Left lobe of liver (tissue), 2 donors: Measurements from ENCODE around the gene TYW5. TPM values are rescaled to one million over a fixed set of nuclear protein-coding genes. Genes with fewer than 3 reads are reported as not detected.
A peak's percentile ranks its signal among the peaks of the same experiment; 100 is the strongest.

Source experiments
- ATAC-seq: fragments of 200-7000 bp; cut with Tn5 transposase; one replicate; pipeline ENCODE4 v1.9.1; 2020; ENCODE audit warnings: mild to moderate bottlenecking, moderate library complexity
- DNase-seq: peaks from one replicate; pipeline ENCODE4 v3.0.0-alpha.2; 2020; ENCODE audit warnings: low spot score
- total RNA-seq: library from RNA; stranded (reverse); gene quantifications from one replicate; pipeline ENCODE4 v1.2.1, GENCODE V29; 2021
- donor health status: DM: no; HTN: no; CAD: no; lungs with moderate emphysema.
- donor health status: DM: no; HTN: yes; CAD: no.

The TYW5 gene
- total RNA-seq = 3.7 TPM

DNA sequence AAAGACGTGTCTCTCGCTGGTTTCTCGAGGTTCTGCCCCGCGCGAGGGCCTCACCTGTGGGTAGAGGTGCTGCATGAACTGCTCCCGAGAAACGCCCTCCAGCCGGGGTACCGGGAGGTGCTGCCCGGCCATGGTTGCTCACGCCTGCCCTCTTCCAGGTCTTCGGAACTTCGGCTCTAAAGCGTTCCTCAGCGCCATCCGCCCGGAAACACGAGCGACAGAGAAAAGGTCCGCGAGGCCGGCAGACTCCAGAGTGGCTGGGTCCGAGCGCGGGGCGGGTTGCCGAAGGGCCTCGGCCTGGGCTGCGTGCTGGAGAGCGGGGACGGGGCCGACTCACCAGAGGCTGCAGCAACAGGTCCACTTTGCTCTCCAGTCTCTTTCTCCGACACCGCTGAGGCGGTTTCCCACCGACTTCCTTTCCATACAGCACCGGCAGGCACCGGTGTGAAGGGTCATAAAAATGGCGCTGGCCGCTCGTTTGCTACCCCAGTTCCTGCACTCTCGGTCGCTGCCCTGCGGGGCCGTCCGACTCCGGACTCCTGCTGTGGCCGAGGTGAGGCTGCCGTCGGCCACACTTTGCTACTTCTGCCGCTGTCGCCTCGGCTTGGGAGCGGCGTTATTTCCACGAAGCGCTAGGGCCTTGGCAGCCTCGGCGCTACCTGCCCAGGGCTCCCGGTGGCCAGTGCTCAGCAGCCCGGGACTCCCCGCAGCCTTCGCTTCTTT is at the start of gene TYW5, which contains the start of gene MAIP1:
Gene TYW5 (minus strand): TSS at position 153 of the 723 bp plus-strand sequence. CDS start 21 bp downstream, at position 132.
Gene MAIP1 (plus strand): TSS at position 244 of the 723 bp plus-strand sequence. CDS start 217 bp downstream, at position 461.
- peak; percentile 86 for DNase-seq
- ATAC-seq = peak; percentile 93

GRCh38 chr2:200003444-200003843 is 48.2 kb upstream of the TYW5 start:
- DNase-seq (no peak), ATAC-seq (peak; percentile 21)

- DNase-seq (no peak), ATAC-seq (no peak)
These were observed 45.3 kb upstream of the TYW5 start for GRCh38 chr2:200000444-200001163.

DNA sequence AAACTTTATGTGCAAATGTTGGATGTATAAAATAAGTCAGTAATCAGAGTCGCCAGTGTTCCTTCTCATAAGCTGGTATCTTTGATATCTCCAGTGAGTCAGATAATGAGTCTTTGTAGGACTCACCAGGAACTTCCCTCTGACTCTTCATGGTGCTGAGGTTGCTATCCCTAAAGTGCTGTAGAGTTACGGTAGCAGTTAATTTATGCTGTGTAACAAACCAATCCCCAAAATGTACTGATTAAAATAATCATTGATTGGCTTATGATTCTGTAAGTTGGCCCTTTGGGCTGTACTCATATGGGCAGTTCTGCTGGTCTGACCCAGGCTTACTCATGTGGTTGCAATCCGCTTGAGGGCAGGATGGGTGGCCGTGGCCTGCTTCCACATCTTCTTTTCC is 43.9 kb upstream of the TYW5 start:
- DNase-seq = no peak

DNA sequence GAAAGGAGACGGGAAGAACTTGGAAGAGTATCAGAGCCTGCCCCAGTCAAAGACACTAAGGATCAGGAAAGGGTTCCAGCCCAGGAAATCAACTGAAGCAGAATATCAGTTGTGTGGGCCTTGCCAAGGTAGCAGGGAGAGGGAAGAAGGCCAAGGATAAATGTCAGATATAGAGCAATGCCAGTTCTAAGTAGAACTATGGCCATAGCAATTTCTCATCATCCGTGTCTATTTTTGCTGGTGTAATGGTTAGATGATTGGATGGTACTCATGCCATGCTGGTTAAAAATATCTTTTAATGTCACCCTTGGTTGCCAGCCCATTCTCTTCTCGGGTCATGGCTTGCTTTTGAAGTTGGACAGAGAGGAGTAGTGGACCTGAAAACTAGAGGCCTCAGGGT is 42.0 kb upstream of the TYW5 start:
- DNase-seq = no peak
- no peak for ATAC-seq

More for the DNA sequence above, 43.9 kb upstream of the TYW5 start:
- no peak for ATAC-seq

GRCh38 chr2:199994896-199995295 is 39.6 kb upstream of the TYW5 start:
- DNase-seq (no peak), ATAC-seq (no peak)

GRCh38 chr2:199994371-199994770 is 39.1 kb upstream of the TYW5 start:
- DNase-seq (no peak), ATAC-seq (no peak)

DNA sequence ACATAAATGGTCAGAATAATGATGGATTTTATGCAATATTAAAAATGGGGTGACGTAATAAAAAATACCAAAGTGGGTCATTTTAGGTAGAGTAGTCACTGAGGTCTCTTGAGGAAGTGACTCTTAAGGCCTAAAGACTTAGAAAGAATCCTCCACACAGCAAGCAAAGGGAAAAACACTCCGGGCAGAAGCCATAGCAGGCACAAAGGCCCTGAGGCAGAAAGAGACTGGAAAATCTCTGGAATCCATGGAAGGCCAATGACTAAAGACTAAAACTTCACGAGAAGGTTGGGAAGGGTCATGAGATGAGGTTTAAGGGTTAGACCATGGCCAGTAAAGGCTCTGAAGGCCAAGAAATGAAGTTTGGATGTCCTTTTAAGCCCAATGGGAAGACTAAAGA is 37.0 kb upstream of the TYW5 start:
- ATAC-seq (no peak), DNase-seq (no peak)

DNA sequence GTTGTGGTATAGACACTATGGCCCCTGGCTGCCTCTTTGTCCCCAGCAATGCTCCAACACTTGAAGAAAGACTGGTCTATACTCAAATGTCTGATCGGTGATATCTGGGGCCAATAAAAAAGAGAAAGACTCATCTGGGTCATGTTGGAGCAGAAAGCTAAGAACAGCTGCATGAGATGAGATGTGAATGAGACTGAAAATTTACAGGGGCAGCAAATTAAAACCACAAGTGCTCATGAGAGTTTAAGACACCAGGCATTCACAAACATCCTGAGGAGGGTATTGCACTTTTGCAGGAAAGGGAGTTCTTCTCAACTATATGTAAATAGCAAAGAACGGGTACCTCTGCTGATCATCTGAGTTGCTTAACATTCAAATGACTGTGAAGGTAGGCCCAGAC is 36.4 kb upstream of the TYW5 start:
- no peak for DNase-seq
- ATAC-seq = no peak

- DNase-seq (no peak), ATAC-seq (no peak)
These were observed 34.5 kb upstream of the TYW5 start for GRCh38 chr2:199989822-199990221.

- ATAC-seq = no peak
- DNase-seq = no peak
These were observed 32.9 kb upstream of the TYW5 start for GRCh38 chr2:199988151-199988550.

DNA sequence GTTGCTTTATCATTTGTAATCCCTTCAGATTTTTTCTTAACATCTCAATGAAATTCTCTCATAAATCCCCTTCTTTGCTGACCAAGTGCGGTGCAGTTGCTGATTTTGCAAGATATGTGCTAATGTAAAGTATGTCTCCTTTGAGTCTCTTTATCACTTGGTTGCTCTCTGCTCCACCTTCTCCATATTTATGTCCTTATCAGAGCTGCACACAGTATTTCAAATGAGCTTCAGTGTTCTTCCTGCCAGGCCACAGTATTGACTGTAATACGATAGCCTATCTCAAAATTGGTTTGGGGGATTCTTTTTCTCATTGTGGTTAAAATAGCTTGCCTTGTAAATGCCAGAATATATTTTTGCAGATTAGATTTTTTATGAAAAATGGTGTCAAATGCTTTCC is 32.3 kb upstream of the TYW5 start:
- DNase-seq = no peak
- no peak for ATAC-seq

DNA sequence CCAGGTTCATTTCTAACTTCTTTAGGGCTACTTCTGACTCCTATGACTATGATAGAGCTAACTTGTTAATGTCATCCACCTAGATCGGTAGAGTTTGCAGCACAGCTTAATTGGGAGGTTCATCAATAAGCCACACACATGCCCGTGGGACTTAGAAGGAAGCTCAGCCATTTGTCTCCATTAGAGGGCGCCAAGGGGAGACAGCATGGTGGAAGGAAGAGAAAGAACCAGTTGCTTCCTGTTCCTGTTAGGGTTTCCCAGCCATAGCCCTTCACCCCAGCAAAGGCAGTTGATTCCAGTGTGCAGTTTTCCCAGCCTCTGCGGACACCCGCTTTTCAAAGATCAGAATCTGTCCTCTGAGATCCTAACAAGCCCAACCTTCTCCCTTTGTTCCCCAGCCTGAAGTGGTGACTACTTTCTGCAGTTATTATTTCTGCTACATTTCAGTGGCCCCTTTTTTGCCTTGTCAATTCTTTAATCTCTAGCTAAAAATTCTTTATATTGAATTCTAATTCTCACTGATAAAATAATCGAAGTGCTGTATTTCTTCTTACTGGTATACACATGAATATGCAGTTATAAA is 30.4 kb upstream of the TYW5 start:
- DNase-seq (peak; percentile 73), ATAC-seq (peak; percentile 99)

DNA sequence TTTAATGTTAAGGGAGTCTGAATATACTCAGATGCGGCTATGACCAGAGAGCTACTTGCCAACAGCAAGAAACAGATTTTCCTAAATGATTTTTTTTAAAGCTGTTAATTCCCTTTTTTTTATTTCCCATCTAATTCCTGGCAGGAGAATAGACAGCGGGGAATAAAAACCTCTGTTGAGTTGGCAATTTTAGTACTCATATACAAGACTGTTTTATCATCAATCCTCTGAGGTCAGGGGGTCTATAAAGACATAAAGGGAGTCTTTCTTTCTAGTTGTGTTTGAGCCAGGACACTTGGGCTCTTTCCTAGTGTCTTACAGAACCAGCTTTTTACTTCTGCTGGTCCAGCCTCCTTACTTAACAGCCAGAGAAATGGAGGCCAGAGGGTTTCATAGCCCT is 29.5 kb upstream of the TYW5 start:
- DNase-seq (no peak), ATAC-seq (no peak)

DNA sequence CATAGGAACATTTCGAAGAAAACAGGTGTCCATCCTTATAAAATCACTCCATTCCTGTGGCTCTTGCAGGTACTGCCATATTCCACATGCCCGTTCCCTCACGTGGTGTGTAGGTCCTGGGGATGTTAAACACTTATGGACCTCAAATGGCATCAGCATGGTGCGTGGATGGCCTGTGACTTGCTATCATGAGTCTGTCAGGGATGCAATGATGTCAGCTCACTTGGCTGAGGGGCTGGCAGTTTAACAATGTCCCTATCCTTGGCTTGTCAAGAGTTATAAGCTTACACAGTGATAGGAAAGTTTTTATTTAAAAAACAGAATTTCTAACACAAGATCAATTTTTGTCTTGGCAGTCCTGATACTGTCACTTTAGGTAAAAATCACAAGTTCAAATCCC is 28.9 kb upstream of the TYW5 start:
- ATAC-seq (no peak), DNase-seq (no peak)

- ATAC-seq (no peak), DNase-seq (no peak)
These were observed 28.2 kb upstream of the TYW5 start for GRCh38 chr2:199983534-199983933.

- DNase-seq = no peak
- no peak for ATAC-seq
These were observed 27.0 kb upstream of the TYW5 start for GRCh38 chr2:199982126-199982843.

DNA sequence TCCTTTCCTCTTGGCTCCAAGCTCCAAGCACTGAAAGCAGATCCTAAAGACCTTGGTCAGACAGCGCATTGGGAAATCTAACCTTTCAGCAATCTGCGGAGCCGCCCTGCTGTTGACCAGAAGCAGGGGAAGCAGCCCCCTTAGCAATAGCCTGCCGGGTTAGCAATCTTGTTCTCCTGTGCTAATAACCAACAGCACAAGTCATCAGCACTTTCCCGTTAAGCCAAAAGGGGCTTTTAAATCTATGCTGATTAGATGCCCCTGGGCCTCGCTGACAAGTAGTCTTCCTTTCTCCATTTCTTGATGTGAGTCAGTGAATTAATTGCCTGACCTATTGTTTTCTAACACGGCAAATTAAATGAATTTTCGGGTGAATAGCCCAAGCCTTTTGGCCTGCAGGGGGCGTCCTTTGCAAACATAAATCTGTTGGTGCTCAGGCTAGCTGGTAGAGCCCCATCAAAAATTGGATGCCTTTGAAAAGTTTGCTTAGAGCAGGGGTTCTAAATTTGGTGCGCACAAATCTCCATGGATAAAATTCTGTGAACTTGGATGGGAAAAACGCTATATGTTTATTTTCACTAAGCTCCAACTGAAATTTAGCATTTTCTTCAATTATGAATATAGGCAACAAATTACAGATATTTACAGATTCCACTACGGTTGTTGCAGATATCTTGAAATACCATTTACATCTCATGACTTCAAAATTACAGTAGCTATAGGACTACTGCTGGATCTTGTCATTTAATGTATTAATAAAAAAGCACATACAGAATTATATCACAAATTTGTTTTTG is 24.7 kb upstream of the TYW5 start:
- DNase-seq = peak; percentile 84
- ATAC-seq = peak; percentile 82

DNA sequence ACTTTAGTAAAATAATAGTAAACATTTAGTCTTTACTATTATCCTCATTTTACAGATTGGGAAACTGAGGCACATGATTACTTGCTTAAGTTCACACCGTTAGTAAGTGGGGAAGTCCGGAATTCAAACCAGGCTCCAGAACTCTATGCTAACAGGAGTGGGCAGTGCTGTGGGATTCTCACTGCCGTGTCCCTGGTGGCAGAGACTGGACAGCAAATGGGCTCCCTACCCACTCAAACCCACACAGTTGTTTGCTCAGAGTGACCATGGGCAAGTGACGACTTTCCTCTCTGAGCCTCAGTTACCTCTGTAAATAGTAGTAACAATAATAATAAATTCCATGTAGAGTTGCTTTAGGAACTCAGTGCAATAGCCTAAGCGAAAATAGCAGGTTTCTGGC is 24.1 kb upstream of the TYW5 start:
- DNase-seq (no peak), ATAC-seq (peak; percentile 24)

DNA sequence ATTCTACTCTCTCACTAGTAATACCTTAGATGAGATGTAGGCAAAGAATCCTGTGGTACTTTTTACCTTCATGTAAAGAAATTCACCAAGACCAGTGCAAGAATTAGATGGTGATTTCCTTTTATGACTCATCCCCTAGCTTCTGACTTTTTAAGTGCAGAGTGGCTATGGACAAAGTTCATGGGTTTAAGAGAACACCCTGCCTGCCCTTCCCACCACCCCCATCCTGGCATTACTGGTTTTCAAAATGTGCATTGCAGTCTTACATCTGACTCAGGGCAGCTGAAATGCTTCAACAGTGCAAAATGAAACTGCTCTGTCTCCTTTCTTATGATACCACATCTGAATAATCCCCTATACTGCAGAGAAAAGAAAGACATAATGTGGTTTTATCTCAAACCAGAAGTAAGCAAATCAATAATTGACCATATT is 22.7 kb upstream of the TYW5 start:
- peak; percentile 68 for ATAC-seq
- DNase-seq = peak; percentile 59
